Measurements from ENCODE around the gene CACYBP. TPM values are rescaled to one million over a fixed set of nuclear protein-coding genes. Genes with fewer than 3 reads are reported as not detected.
"Not testable (repeated sequence)": the region's sequence is repeated elsewhere in the genome, so short reads cannot be mapped to it uniquely, and the experiment has no call there.

CACYBP gene
- polyA plus RNA-seq, 1 donor from 2014 or later, result 158 TPM

- H3K27ac Mint-ChIP-seq, H3K4me1 Mint-ChIP-seq, H3K9me3 Mint-ChIP-seq, H3K36me3 Mint-ChIP-seq, H3K4me3 Mint-ChIP-seq: not testable (repeated sequence)
- peaks cover 18% of the 10 kb centered on the region for H3K27me3 Mint-ChIP-seq
Measured at GRCh38 chr1:175044591-175044990, 44.8 kb downstream of the CACYBP start.

GRCh38 chr1:175045097-175045496, 45.4 kb downstream of the CACYBP start:
- peaks cover 20% of the 10 kb centered on the region for H3K27me3 Mint-ChIP-seq
- H3K9me3 Mint-ChIP-seq, result no peaks in the 10 kb centered on the region

GRCh38 chr1:175045519-175045918, 45.8 kb downstream of the CACYBP start:
- Mint-ChIP-seq H3K36me3 (peaks cover 2% of the 10 kb centered on the region), H3K4me3 (no peak overlapping the region), H3K27me3 (peaks cover 23% of the 10 kb centered on the region), H3K27ac (no peak overlapping the region), H3K9me3 (no peaks in the 10 kb centered on the region), H3K4me1 (no peaks in the 10 kb centered on the region)

More at GRCh38 chr1:175045097-175045496, 45.4 kb downstream of the CACYBP start:
- Mint-ChIP-seq H3K27ac (no peak overlapping the region), H3K36me3 (peaks cover 2% of the 10 kb centered on the region), H3K4me3 (no peak overlapping the region), H3K4me1 (no peaks in the 10 kb centered on the region)

GRCh38 chr1:175050992-175051391, 51.2 kb downstream of the CACYBP start:
- H3K4me3 Mint-ChIP-seq, result no peak overlapping the region
- H3K27me3 Mint-ChIP-seq, result peaks cover 20% of the 10 kb centered on the region
- no peaks in the 10 kb centered on the region for H3K4me1 Mint-ChIP-seq
- no peaks in the 10 kb centered on the region for H3K9me3 Mint-ChIP-seq
- no peak overlapping the region for H3K27ac Mint-ChIP-seq
- peaks cover 2% of the 10 kb centered on the region for H3K36me3 Mint-ChIP-seq

- H3K27ac Mint-ChIP-seq, result no peak overlapping the region
- H3K4me1 Mint-ChIP-seq, result no peaks in the 10 kb centered on the region
- H3K36me3 Mint-ChIP-seq, result peaks cover 2% of the 10 kb centered on the region
- peaks cover 6% of the 10 kb centered on the region for H3K27me3 Mint-ChIP-seq
- H3K9me3 Mint-ChIP-seq, result peaks cover 2 to 16% (median 6%) of the 10 kb centered on the region in 3 donors
- no peak overlapping the region for H3K4me3 Mint-ChIP-seq
Measured at GRCh38 chr1:175054736-175055135, 55.0 kb downstream of the CACYBP start.

Other genes starting within 250 kb of the CACYBP start
- 43.4 TPM for gene MRPS14, start 23.5 kb downstream of the CACYBP start, polyA plus RNA-seq
- not detected for gene TNN, start 67.9 kb downstream of the CACYBP start, polyA plus RNA-seq
- 85.7 TPM for gene KIAA0040, start 192.8 kb downstream of the CACYBP start, polyA plus RNA-seq